ENCODE results near the gene HSP90AB1.

The HSP90AB1 gene

GRCh38 chr6:44269921-44270525 lies 23.1 kb downstream of the HSP90AB1 start, which contains the start of gene TMEM151B:
Gene TMEM151B (plus strand): TSS chr6:44270450. CDS start chr6:44270743, 293 bp downstream.
- DNase-seq = no peak

- no peak for DNase-seq
Measured at GRCh38 chr6:44270526-44271405, 23.9 kb downstream of the HSP90AB1 start.

GRCh38 chr6:44271406-44271723 lies 24.5 kb downstream of the HSP90AB1 start:
- DNase-seq = no peak

- no peak for DNase-seq
Measured at GRCh38 chr6:44271914-44272313, 25.0 kb downstream of the HSP90AB1 start.

GRCh38 chr6:44272529-44272928 lies 25.6 kb downstream of the HSP90AB1 start:
- DNase-seq = no peak

GRCh38 chr6:44272999-44273566 lies 26.2 kb downstream of the HSP90AB1 start:
- no peak for DNase-seq

GRCh38 chr6:44273617-44274016 lies 26.7 kb downstream of the HSP90AB1 start:
- DNase-seq = no peak

GRCh38 chr6:44275271-44275748 lies 28.4 kb downstream of the HSP90AB1 start:
- no peak for DNase-seq

- peak; percentile 16 for DNase-seq
Measured at GRCh38 chr6:44275749-44276648, 29.1 kb downstream of the HSP90AB1 start.

GRCh38 chr6:44276667-44277640 lies 30.1 kb downstream of the HSP90AB1 start:
- no peak for DNase-seq

GRCh38 chr6:44277763-44278162 lies 30.9 kb downstream of the HSP90AB1 start:
- no peak for DNase-seq

- no peak for DNase-seq
Measured at GRCh38 chr6:44278315-44278714, 31.4 kb downstream of the HSP90AB1 start.

GRCh38 chr6:44278774-44279697 lies 32.1 kb downstream of the HSP90AB1 start:
- no peak for DNase-seq

- no peak for DNase-seq
Measured at GRCh38 chr6:44284121-44284520, 37.2 kb downstream of the HSP90AB1 start.

GRCh38 chr6:44284867-44285266 lies 38.0 kb downstream of the HSP90AB1 start:
- no peak for DNase-seq

GRCh38 chr6:44285552-44286284 lies 38.8 kb downstream of the HSP90AB1 start:
- no peak for DNase-seq

- DNase-seq = no peak
Measured at GRCh38 chr6:44286285-44286565, 39.3 kb downstream of the HSP90AB1 start.

GRCh38 chr6:44286747-44287146 lies 39.8 kb downstream of the HSP90AB1 start:
- no peak for DNase-seq

GRCh38 chr6:44289726-44290260 lies 42.9 kb downstream of the HSP90AB1 start:
- DNase-seq = no peak

- no peak for DNase-seq
Measured at GRCh38 chr6:44291841-44292240, 44.9 kb downstream of the HSP90AB1 start.
